ENCODE data around the gene SLFNL1. TPM values are rescaled to one million over a fixed set of nuclear protein-coding genes. Genes with fewer than 3 reads are reported as not detected.

SLFNL1 gene
- total RNA-seq, 6 experiments from 2014 or later: 0.06 to 0.27 (median 0.14) TPM; not detected in 3

DNA sequence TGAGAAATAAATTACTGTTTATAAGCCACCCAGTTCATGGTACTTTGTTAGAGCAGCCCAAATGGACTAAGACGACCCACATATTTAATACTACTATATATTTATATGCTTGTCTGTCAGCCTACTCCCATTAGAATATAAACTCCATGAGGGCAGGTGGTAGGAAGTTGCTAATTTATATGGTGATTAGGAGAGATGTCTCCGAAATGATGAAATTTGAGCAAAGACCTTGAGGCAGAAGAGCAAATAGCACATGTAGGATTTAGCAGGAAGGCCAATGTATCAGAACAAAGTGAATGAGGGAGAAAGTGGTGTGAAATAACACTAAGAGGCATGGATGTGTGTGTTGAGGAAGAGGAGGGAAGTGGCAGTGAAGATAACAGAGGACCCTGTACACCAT lies 10.6 kb upstream of the SLFNL1 start:
- Histone ChIP-seq H3K4me3 (no peak overlapping the region), H3K27me3 (no peaks in the 10 kb centered on the region), H3K36me3 (peaks cover 0 to 21% (median 6%) of the 10 kb centered on the region in 4 donors), H3K27ac (no peak overlapping the region), H3K4me1 (peaks cover 0 to 14% (median 7%) of the 10 kb centered on the region in 4 donors), H3K9me3 (no peaks in the 10 kb centered on the region)
- WGBS (ENCODE audit: insufficient coverage, low coverage, low lambda C conversion rate, missing lambda C conversion rate): 100% methylated on average over 2 of the region's 2 CpGs
- no peak for DNase-seq
- TF ChIP-seq POLR2A (IDR thresholded peaks at IDR 0.05): no peak
- TF ChIP-seq, protein P1, sequence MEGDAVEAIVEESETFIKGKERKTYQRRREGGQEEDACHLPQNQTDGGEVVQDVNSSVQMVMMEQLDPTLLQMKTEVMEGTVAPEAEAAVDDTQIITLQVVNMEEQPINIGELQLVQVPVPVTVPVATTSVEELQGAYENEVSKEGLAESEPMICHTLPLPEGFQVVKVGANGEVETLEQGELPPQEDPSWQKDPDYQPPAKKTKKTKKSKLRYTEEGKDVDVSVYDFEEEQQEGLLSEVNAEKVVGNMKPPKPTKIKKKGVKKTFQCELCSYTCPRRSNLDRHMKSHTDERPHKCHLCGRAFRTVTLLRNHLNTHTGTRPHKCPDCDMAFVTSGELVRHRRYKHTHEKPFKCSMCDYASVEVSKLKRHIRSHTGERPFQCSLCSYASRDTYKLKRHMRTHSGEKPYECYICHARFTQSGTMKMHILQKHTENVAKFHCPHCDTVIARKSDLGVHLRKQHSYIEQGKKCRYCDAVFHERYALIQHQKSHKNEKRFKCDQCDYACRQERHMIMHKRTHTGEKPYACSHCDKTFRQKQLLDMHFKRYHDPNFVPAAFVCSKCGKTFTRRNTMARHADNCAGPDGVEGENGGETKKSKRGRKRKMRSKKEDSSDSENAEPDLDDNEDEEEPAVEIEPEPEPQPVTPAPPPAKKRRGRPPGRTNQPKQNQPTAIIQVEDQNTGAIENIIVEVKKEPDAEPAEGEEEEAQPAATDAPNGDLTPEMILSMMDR (IDR thresholded peaks at IDR 0.05): no peak
- no peak for ATAC-seq
- intact Hi-C loops (cut with DNase I): no loop called here

DNA sequence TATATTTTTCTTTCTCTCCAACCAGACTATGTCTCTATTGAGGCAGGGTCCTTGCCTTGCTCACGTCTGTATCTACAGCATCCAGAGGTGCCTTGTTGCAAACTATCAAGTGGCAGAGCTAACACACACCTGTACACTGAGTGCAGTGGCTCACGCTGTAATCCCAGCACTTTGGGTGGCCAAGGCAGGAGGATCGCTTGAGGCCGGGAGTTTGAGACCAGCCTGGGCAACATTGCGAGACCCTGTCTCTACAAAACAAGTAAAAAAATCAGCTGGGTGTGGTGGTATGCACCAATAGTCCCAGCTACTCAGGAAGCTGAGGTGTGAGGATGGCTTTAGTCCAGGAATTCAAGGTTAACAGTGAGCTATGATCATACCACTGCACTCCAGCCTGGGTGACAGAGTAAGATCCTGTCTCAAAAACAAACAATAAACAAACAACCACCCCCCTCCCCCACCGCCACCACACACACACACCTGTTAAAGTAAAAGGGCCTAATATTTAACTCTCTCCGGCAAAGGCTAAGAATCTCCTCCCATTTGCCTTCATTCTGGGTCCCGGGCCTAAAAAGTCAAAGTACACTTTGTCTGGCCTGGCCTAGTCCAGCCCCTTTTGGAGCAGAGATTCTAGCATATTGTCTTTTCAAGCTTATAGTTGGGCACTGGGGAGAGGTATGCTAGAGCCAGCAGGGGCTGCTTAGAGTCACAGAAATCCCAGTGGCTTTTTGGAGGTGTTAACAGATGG lies 9.5 kb upstream of the SLFNL1 start:
- no peak for TF ChIP-seq POLR2A (IDR thresholded peaks at IDR 0.05)
- TF ChIP-seq, protein P1 (IDR thresholded peaks at IDR 0.05): no peak
- no peaks in the 10 kb centered on the region for H3K9me3 ChIP-seq
- ATAC-seq (peak; percentile 44 to 71 (median 63)), DNase-seq (no peak)
- peaks cover 0 to 21% (median 6%) of the 10 kb centered on the region in 4 donors for H3K36me3 ChIP-seq
- no peak overlapping the region for H3K4me3 ChIP-seq
- H3K27me3 ChIP-seq: no peaks in the 10 kb centered on the region
- H3K4me1 ChIP-seq: peaks cover 0 to 14% (median 5%) of the 10 kb centered on the region in 4 donors
- intact Hi-C loops (cut with DNase I): no loop called here
- peak overlapping the region in 1 of 3 donors; percentile 14 for H3K27ac ChIP-seq
- WGBS (ENCODE audit: insufficient coverage, low coverage, low lambda C conversion rate, missing lambda C conversion rate): 62% methylated on average over 7 of the region's 8 CpGs

DNA sequence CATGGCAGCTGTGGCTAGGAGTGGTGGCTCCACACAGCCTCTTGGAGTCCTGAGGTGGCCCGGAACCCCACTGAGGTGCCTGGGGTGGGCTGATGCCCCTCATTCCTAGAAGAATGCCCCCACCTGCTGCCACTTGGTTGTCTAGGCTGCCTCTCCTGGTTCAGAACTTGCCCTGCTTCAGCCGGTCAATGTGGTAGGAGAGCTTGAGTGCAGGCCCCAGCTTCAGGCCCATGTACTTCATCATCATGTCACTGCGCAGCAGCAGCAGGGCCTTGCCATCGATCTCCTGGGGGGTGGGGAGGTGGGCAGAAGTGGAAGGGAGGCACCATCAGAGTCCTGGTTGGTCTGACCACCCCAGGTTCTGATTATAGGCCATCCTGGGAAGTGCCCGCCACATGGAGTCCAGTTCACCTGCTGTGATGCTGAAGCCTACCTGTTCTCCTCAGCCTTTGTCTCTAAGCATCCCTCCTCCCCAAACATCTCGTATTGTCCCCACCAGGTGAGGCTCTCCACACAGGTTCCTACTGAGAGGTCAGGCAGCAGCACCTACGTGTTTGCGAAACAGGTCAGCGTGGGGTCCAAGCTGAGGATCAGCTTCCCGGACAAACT lies 6.6 kb upstream of the SLFNL1 start:
- Histone ChIP-seq H3K27me3 (no peaks in the 10 kb centered on the region), H3K4me3 (no peak overlapping the region), H3K4me1 (peaks cover 0 to 14% (median 5%) of the 10 kb centered on the region in 4 donors), H3K27ac (no peak overlapping the region), H3K9me3 (no peaks in the 10 kb centered on the region), H3K36me3 (peaks cover 0 to 10% (median 4%) of the 10 kb centered on the region in 4 donors)
- intact Hi-C loops (cut with DNase I): loop anchor here in 1 of 2 donors (10.0 kb wide), 1 partner anchor 207 kb away; no protein-coding TSS in a partner anchor
- DNase-seq (no peak), ATAC-seq (no peak)
- TF ChIP-seq, protein P1 (IDR thresholded peaks at IDR 0.05): no peak
- no peak for TF ChIP-seq POLR2A (IDR thresholded peaks at IDR 0.05)
- 100% methylated on average over 2 of the region's 10 CpGs for WGBS (ENCODE audit: insufficient coverage, low coverage, low lambda C conversion rate, missing lambda C conversion rate)

DNA sequence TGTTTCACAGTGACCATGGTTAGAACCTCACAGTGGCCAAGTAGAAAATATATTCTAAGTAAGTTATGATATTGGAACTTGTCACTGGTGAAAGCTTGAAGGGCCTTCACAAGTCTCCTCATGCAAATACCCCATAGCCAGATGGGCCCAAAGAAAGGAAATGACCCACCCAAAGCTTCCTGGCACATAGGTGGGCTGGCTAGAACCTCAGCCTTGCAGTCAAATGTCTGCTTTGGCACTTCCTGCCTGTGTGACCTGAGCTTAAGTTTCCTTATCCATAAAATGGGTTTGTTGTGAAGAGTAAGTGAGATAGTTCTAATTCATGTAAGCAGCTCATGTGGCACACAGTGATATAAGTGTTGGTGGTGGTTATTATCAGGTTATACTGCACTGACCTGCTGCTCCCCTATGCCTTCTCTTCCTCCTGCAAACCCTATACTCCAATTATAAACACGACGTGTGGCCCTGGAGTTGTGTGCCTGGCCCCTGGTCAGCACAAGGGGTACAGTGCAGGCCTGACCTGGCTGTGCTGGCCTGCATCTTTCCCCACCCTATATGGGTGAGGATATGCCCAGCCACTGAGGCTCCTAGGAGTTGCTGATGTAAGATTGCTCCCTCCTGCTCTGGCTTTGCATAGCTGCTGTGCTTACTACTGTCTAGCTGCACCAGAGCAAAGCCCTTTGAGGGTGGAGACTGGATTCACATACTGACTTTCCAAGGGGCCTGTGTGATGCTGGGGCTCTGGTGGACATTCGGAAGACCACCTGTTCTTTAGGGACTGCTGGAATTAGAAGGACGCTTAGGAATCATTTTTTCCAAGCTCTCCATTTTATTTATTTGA lies 4.7 kb upstream of the SLFNL1 start:
- H3K27ac ChIP-seq: no peak overlapping the region
- ATAC-seq: no peak
- H3K4me3 ChIP-seq: no peak overlapping the region
- peaks cover 0 to 6% (median 2%) of the 10 kb centered on the region in 4 donors for H3K4me1 ChIP-seq
- WGBS (ENCODE audit: insufficient coverage, low coverage, low lambda C conversion rate, missing lambda C conversion rate): 100% methylated on average over 2 of the region's 4 CpGs
- peaks cover 0 to 10% (median 0%) of the 10 kb centered on the region in 4 donors for H3K36me3 ChIP-seq
- TF ChIP-seq POLR2A (IDR thresholded peaks at IDR 0.05): no peak
- TF ChIP-seq, protein P1 (IDR thresholded peaks at IDR 0.05): no peak
- no peak for DNase-seq
- H3K27me3 ChIP-seq: no peaks in the 10 kb centered on the region
- no peaks in the 10 kb centered on the region for H3K9me3 ChIP-seq
- intact Hi-C loops (cut with DNase I): loop anchor here in 1 of 2 donors (10.0 kb wide), 1 partner anchor 209 kb away; no protein-coding TSS in a partner anchor
